Thoracic aorta (tissue), 2 donors: ENCODE data around the gene GNG11. TPM values are rescaled to one million over a fixed set of nuclear protein-coding genes. Genes with fewer than 3 reads are reported as not detected.
A peak's percentile ranks its signal among the peaks of the same experiment; 100 is the strongest.

Source experiments
- ATAC-seq: fragments of 150-250 bp; one replicate; pipeline ENCODE4 v1.8.0; 2017; ENCODE audit warnings: low read depth; ENCODE audit not compliant: insufficient number of reproducible peaks, low FRiP score
- DNase-seq: peaks from one replicate; pipeline ENCODE4 v3.0.0-alpha.2; 2020; ENCODE audit warnings: low spot score
- H3K27ac ChIP-seq, 2 donors: fragments of 200-600 bp; sonication (generic); 1 replicate in 1 of 2; 2 replicates in 1 of 2; pipeline ENCODE4 v1.5.1; 2016; ENCODE audit warnings: mild to moderate bottlenecking in 2 of 2, moderate library complexity in 2 of 2
- H3K27me3 ChIP-seq: fragments of 200-600 bp; sonication (generic); replicated peaks from 2 replicates; pipeline ENCODE4 v1.6.0; 2016; ENCODE audit warnings: mild to moderate bottlenecking; ENCODE audit not compliant: insufficient read depth
- H3K36me3 ChIP-seq: fragments of 200-600 bp; sonication (generic); one replicate; pipeline ENCODE4 v1.5.1; 2016
- H3K4me1 ChIP-seq, 2 donors: fragments of 200-600 bp; sonication (generic); 1 replicate in 1 of 2; 2 replicates in 1 of 2; pipeline versions ENCODE4 v1.5.1 to v1.6.0; 2016; ENCODE audit warnings: low read depth in 2 of 2, mild to moderate bottlenecking in 1 of 2; ENCODE audit not compliant: control insufficient read depth in 1 of 2
- H3K4me3 ChIP-seq: fragments of 200-600 bp; sonication (generic); 2 replicates; pipeline ENCODE4 v1.5.1; 2016; ENCODE audit warnings: mild to moderate bottlenecking
- H3K9me3 ChIP-seq: fragments of 200-600 bp; sonication (generic); 2 replicates; pipeline ENCODE4 v1.5.1; 2016
- total RNA-seq, 2 donors: library from RNA; depleted of rRNA; stranded (reverse); fragments of >200 nt; gene quantifications; one replicate each; pipeline versions ENCODE4 v1.1.0 to v1.2.3, GENCODE V29; 2016
- TF ChIP-seq, protein P1 (sequence below): fragments of 200-600 bp; sonication (generic); IDR thresholded peaks from one replicate; pipeline ENCODE4 v1.5.1; 2019; ENCODE audit warnings: antibody characterized with exemption

Gene GNG11
- total RNA-seq, 2 donors from 2014 or later: 11.1 to 12.2 TPM

DNA sequence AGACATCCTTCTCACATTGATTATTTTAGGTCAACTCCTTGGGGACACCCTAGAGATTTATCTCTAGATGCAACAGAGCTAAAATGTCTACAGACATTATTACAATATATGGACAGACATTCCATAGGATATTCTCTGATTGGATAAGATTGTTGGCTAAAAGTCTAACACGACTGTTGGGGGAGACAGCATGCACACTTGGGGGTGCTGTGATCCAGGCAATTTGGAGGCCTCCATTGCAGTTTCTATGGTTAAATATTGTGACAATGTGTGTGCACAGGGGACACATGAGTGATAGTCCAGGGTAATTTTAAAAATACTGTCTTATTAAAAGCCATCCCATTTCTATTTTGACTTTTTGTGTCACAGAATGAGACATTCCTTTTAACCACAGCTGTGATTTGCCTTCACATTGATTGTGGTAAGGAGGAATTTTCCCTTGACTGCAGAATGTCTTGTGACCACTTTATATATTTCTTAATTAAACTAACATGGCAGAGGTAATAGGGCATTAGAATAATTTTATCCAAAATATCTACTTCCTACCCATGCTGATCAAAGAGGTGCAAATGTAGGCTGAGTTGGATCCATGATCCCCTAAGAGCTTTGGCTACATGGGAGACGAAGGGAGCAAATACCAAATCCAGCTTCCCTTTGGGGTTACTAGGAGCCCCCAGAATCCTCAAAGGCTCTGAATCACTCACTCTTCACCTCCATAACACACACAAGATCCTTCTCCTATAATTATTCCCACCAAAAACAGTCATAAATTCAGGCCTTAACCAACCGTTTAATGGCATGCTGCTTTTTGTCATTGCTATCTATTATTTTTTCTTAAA is 38.2 kb upstream of the GNG11 start:
- Histone ChIP-seq H3K36me3 (no peaks in the 10 kb centered on the region), H3K27ac (no peak overlapping the region), H3K27me3 (no peaks in the 10 kb centered on the region), H3K4me1 (no peaks in the 10 kb centered on the region), H3K4me3 (no peak overlapping the region), H3K9me3 (peaks cover 3% of the 10 kb centered on the region)
- TF ChIP-seq, protein P1, sequence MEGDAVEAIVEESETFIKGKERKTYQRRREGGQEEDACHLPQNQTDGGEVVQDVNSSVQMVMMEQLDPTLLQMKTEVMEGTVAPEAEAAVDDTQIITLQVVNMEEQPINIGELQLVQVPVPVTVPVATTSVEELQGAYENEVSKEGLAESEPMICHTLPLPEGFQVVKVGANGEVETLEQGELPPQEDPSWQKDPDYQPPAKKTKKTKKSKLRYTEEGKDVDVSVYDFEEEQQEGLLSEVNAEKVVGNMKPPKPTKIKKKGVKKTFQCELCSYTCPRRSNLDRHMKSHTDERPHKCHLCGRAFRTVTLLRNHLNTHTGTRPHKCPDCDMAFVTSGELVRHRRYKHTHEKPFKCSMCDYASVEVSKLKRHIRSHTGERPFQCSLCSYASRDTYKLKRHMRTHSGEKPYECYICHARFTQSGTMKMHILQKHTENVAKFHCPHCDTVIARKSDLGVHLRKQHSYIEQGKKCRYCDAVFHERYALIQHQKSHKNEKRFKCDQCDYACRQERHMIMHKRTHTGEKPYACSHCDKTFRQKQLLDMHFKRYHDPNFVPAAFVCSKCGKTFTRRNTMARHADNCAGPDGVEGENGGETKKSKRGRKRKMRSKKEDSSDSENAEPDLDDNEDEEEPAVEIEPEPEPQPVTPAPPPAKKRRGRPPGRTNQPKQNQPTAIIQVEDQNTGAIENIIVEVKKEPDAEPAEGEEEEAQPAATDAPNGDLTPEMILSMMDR: no peak
- ATAC-seq (no peak), DNase-seq (no peak)

DNA sequence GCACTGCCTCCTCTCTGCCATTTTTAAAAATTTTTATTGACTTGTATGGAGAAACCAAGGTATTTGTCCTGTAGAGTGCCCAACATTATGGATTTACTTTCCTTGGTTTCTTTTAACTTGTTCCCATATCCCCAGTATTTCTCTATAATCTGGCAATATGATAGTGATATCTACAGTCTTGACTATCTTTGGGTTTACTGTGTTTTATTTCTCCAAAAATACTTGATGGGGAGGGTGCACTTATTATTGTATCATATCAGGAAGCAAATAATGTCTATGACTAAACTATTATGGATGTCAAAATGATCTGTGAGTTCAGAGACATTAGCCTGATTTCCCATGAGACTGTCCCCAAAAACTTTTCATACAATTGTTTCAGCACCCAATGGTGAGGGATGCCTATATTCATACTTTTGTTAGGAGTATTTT is 37.6 kb upstream of the GNG11 start:
- Histone ChIP-seq H3K4me1 (no peaks in the 10 kb centered on the region), H3K9me3 (peaks cover 3% of the 10 kb centered on the region), H3K27ac (no peak overlapping the region), H3K4me3 (no peak overlapping the region), H3K27me3 (no peaks in the 10 kb centered on the region), H3K36me3 (no peaks in the 10 kb centered on the region)
- TF ChIP-seq, protein P1: no peak
- no peak for DNase-seq
- no peak for ATAC-seq

DNA sequence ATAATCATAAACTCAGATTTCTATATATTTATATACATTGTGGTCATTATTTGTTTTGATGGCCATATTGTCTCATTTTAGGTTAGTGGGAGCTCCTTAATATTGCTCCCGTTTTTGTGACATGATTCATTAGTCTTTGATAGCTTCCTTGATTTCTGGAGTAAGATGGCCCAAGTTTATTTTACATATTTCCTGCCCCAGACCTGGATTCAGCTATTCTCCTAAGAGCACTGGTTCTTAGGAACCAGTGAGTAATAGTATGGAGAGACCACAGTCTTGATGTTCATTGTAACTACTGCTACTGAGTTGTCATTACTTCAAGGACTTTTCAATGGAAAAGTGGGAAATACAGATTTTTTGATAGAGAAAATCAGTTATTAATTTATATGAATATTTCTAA is 37.0 kb upstream of the GNG11 start:
- ATAC-seq (no peak), DNase-seq (no peak)
- H3K27me3 ChIP-seq: no peaks in the 10 kb centered on the region
- H3K27ac ChIP-seq: no peak overlapping the region
- H3K4me3 ChIP-seq: no peak overlapping the region
- no peaks in the 10 kb centered on the region for H3K36me3 ChIP-seq
- TF ChIP-seq, protein P1: no peak
- H3K9me3 ChIP-seq: no peaks in the 10 kb centered on the region
- H3K4me1 ChIP-seq: no peaks in the 10 kb centered on the region

DNA sequence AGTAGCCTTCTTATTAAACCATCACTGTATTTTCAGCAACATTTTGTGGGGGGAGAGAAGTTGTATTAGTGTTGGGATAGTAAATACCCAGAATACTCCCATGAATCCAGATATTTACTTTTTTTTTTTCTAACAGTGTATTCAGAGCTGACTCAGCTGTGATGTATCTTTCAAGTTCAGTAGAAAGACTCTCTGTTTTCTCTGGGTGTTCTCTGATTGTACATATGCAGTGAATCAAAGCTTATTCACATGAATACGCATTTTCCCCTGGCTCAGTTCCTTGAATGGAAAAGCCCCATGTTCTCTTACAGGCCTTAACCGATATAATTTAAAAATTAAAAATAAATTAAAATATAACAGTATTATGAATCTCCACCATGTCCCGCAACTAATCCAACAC is 32.3 kb upstream of the GNG11 start:
- H3K27ac ChIP-seq: no peak overlapping the region
- no peaks in the 10 kb centered on the region for H3K4me1 ChIP-seq
- no peaks in the 10 kb centered on the region for H3K9me3 ChIP-seq
- H3K4me3 ChIP-seq: no peak overlapping the region
- DNase-seq: no peak
- no peaks in the 10 kb centered on the region for H3K36me3 ChIP-seq
- no peak for ATAC-seq
- H3K27me3 ChIP-seq: no peaks in the 10 kb centered on the region
- TF ChIP-seq, protein P1: no peak

DNA sequence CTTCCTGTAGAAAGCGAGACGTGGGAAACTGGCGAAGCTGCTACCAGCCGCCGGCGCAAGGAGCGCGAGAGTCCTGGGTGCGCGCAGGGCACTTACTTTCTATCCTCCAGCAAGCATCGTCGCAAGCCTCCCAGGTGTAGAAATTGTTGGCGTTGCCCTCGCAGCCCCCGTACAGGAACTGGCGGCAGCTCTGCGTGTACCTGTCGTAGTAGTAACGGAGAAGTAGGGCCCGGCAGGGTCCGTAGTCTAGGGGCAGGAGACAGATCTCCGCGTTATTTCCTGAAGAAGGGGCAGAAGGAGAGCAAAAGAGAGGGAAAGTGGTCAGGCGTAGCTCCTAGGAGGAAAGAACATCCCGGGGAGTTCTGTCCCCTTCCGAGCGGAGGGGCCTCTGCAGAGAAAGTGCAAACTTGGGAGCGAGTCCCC is 31.5 kb upstream of the GNG11 start:
- H3K27ac ChIP-seq: no peak overlapping the region
- H3K36me3 ChIP-seq: no peaks in the 10 kb centered on the region
- no peaks in the 10 kb centered on the region for H3K4me1 ChIP-seq
- no peak for ATAC-seq
- DNase-seq: no peak
- TF ChIP-seq, protein P1: no peak
- no peaks in the 10 kb centered on the region for H3K9me3 ChIP-seq
- no peaks in the 10 kb centered on the region for H3K27me3 ChIP-seq
- peak overlapping the region; percentile 85 for H3K4me3 ChIP-seq
